Fibroblast of skin of left quadriceps (primary cell): Measurements from ENCODE around the gene SCARB1.

Experiments
- DNase-seq, 2 experiments: peaks; one replicate each; pipeline ENCODE4 v3.0.0-alpha.2; 2013; ENCODE audit warnings: low read depth in 2 of 2

The SCARB1 gene

DNA sequence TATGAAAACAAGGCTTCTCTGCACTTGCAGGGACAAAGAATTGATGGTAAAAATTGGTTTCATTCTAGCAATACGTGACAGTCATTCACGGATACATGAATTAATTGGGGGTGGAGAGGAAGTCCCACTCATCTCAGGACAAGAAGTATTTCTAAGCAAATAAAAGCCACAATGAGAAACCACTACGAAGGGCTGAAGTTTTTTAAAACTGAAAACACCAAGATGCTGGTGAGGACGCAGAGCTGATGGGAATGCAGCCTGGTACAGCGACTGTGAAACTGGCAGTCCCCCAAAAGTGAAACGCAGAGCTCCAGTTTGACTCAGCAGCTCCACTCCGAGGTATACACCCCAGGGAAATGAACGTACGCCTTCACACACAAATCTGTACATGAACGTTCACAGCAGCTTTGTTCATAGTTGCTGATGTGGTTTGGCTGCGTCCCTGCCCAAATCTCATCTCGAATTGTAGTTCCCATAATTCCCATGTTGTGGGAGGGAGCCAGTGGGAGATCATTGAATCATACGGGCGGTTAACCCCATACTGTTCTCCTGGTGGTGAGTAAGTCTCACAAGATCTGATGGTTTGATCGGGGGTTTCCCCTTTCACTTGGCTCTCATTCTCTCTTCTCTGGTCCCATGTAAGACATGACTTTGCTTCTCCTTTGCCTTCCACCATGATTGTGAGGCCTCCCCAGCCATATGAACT, 89.0 kb downstream of the SCARB1 start:
- peak; percentile 95 to 96 for DNase-seq

DNA sequence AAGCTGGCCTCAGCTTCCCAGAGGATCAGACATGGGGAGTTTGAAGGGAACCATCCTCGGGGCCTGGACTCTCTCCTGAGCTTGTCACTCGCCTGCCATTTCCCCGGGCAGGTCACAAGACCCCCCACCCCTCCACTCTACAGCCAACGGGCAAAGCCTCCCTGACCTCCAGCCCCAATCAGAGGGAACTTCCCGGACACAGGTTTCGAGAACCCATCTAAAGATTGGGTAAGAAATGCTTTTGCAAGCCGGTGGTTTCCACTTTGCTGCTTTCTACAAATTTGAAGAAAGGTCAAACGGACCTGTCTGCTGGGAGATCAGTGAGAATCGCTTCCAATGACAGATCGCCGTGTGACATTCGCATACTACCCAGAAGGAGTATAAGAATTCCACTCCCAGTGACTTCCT, 89.6 kb downstream of the SCARB1 start:
- no peak for DNase-seq

DNA sequence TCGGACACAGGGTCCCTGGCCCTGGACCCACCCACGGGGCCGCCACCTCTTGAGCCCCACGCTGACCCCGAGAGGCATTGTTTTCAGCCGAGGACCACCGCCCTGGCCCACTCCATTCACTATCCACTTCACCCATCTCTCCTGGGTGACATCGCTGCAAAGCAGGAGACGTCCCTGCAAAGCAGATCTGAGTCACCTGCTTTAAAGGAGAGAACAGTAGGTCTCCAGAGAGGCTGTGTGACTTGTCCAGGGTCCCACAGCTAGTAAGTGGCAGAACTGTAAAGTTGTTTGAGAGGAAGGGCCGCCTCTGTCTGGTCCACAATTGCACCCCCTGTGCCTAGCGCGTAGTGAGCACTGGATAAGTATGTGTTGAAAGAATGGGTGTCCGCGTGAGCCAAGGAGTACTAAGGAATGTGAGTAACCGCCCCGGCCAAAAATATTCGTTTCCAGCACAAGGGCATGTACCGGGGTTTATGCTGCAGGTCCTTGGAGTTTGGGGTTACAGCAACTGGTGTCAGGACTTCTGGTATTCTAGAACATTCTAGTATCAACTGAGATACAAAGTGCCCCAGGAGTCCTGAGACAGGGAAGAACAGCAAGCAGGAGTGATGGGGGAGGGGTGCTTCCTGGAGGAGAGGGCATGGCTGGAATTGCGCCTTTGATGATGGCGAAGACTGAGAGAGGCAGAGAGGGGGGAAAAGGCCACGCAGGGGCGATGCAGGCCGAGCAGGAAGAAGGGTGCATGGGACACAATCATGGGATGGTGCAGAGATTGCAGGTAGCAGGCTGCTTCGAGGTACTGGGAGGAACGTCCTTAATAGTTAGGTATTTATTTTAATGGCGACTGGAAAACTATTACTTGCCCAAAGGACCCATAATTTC, 91.1 kb downstream of the SCARB1 start:
- DNase-seq: no peak

DNA sequence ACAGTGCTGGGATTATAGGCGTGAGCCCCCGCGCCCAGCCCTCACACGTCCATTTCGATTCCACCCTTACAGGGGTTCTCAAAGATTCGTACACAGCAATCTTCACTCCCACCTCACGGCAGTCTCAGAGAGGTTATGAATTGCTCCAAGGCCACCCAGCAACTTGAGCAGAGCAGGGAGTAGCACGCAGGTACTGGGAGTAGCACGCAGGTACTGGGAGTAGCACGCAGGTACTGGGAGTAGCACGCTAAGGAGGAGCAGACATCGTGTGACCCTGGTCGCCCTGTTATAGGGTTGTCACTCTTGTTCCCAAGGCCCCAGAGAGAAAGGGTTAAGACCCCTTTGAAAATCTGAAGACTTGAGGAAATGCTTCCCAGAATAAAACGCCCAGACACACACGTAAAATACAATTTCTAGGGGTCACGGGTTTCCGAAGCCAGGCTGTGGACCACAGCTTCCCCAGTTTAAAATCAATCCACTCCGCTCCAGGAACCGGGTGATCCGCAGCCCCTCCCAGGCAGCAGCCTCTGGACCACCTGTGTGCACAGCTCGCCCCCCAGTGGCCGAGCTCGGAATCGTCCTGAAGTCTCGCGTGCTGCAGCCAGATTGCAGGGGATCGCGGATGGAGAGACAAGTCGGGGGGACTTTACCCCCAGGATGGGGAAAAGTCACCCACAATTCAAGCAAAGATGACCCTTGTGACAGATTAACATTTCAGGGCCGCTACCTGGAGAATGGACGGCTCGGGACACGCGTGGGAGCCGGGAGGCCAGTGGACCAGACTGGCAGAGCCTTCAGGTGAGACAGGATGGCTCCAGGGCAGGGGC, 92.0 kb downstream of the SCARB1 start:
- DNase-seq: no peak

DNA sequence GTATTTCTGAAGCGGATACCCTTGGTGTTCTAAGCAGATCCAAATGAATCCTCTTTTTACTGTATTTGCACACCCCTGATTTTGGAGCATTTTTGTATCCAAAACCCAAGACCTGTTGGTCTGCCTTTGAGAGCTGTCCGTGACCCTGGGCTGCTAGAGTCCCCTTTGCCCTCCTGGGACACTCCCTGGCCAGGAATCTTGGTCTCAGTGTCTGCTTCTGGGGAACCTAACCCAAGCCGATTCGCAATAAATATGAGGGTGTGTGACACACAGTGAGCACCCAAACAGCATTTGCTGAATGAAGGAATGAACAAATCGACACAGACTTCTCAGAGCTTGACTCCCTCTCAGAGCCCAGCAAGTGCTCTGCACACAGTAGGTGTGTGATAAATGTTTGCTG, 92.9 kb downstream of the SCARB1 start:
- DNase-seq: no peak

DNA sequence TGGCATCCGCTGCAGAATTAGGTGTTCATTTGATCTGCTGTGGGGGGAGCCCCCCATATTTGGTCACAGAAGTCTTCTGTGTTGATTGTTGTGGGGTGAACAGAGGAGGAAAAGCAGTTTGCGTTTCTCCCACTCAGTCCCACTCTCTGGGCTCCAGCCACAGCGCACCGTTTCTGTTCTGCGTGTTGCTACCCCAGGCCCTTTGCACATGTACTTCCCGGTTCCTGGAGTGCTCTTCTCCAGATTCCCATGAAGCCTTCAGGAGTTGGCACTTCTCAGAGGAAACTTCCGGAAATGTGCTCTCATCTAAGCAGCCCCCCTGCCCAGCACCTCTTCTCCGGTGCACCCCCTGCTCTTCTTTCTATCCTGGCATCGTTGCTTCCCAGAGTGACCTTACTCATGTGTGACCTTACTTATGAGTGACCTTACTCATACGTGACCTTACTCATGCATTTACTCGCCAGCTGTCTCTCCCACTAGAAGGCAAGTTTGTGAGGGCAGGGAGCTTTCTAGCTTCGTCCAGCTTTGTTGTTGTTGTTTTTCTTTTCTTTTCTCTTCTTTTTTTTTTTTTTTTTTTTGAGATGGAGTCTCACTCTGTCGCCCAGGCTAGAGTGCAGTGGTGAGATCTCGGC, 93.7 kb downstream of the SCARB1 start:
- DNase-seq: no peak

DNA sequence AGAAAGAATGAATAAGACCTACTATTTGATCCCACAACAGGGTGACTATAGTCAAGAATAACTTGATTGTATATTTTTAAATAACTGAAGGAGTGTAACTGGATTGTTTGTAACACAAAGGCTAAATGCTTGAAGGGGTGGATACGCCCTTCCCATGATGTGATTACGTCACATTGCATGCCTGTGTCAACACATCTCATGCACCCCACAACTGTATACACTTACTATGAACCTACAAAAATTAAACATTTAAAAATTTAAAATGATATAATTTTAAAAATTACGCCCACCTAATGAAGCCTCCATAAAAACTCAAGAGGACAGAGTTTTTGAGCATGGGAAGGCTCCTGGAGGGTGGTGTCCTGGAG, 94.5 kb downstream of the SCARB1 start:
- DNase-seq: no peak

DNA sequence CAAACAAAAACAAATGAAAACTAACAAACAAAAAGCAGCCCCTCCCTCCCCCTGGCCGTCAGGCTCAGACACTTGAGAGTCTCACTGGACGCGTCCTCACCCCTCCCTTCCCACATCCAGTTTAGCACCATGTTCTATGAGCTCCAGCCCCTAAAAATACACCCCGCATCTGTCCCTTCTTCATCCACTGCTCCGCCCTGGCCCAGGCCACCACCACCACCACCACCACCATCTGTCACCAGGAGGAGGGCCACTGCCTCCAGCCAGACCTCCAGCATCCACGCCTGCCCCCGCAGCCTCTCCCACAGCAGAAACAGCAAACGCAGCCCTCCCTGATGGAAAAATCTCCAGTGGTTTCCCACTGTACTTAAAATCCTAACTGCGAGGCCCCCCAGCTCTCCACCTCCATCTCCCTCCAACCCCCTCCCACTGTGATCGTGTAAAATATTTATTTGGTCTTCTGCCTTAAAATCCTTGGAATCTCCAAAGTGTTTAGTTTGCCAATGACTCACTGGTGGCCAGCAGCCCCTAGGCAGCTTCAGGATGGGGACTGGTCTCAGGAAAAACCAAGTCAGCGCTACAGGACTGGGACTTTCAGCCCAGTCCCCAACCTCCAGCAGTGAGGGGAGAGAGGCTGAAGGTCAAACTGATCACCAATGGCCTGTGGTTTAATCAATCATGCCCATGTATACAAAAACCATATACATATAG, 95.1 kb downstream of the SCARB1 start:
- no peak for DNase-seq

DNA sequence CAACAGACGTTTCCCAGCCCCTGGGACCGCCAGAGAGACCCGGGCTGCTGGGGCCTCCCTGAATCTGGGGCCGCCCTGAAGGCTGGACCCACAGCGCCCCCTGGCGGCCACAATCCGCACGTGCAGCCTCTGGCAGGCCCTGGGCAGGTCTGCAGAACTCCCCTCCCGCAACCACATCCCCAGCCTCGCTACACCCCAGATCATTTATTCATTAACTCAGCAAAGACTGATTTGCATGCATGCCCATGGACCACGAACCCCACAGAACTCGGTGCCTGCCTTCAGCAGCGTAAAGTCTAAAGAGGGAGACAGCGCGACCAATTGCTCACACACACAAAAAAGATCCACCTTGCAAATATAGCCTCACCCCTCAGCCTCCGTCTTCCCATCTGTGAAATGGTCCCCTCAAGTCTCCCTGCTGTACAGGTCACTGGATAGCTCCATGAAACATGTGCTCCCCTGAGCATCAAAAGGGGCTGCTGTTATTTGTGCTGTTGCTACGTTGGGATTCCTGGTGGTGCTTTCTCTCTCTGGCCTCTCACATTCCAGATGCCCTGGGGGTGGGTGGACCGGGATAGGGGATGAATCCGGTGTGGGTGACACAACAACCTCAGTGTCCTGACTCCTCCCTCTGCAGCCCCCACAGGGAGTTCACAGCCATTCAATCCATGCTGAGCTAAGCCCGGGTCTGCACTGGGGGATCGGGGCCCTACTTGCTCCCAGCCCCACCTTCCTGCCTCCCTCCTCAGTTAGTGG, 96.4 kb downstream of the SCARB1 start:
- no peak for DNase-seq

DNA sequence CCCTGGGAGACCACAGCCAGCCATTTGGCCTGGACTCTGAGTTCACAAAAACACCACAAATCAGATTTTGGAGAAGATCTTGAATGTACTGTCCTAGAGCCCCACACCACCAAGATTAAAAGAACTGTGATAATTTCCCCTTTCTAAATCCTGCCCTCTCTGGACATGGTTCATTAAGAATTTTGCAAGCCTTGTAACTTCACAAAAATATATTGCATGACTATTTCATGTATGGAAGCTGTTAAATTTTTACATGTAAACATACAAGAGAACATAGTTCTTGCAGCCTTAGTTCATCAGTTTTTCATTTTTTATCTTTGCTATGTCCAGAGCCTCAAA, 97.0 kb downstream of the SCARB1 start:
- DNase-seq: no peak

DNA sequence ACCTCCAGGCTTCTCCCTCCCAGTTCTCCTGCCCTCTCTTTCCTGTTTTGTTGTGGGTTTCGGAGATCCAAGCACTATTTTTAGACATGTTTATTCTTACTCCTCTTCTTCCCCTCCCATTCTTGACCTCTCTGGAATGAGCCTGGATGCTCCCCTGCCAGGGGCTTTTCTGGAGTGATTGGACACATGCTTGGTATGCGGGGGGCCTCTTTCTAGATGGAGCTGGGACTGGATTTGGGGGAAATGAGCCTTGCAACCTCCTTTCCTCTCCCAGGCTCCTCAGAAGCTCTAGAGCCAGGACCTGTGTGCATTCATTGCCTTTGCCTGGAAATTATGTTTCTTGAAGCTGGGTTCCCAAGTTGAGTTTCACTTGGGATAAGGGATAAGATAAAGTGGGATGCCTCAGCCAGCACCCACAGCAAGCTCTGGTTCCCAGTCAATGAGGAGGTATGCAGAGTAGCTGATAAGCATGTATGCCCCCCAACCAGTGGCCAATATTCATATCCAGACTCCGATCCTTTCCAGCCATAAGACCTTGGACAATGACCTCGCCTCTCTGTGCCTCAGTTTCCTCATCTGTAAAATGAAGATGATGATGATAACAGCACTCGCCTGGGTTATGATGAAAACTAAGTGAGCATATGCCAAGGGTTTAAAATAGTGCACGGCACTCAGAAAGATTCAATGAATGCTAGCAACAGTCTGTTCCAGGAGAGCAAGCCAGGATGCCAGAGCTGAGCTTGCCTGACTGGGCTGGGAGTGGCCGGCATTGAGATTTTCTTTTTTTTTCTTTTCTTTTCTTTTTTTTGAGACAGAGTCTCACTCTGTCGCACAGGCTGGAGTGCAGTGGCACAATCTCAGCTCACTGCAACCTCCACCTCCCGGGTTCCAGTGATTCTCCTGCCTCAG, 97.8 kb downstream of the SCARB1 start:
- DNase-seq: no peak

DNA sequence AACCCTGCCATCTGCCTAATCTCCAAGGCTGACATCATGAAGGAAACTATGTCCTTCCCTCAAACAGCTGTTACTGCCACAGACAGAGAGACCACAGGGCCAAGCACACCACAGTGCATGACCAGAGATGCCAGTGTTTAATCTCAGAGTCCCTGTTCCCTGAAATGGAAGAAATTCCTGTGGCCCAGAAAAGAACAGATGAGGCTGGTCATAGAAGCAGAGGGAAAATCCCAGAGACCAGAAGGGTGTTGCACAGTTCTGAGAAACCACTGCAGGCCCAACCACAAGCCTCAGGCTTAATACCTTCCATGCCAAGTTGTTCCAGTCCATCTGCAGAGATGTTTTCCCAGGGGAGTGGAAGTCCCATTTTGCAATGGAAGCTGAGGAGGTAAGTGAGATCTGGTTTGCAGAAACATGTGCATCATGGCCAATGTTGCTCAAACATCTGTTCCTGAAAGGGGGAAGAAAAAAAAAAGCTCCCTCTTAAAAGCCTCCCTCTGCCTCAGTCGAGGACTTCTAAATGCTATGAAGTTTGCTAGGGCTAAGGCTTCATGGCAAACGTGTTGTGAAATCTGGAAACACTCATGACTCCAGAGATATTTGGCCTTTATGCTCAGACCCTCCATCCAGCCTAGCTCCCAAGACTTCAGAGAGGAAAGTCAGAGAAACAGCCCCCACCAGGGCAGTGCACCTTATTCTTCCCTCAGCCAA, 98.6 kb downstream of the SCARB1 start:
- DNase-seq: peak; percentile 98 to 99

DNA sequence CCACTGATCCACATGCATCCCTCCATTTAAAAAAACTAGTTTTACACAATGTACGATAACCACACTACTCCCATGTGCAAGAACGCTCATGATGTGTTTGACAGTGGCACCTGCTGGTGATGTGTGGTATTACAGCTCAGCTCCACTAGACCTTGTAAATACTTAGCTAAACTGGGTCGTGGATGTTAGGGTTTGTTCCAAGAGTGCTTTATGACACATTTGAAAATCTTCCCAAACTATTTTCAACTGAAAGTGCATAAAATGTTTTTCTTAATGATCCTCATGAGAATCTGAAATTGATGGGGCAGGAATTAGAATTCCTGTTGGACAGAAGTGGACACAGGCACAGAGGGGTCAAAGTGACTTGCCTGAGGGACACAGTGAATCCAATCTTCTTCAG, 99.2 kb downstream of the SCARB1 start:
- peak; percentile 51 to 62 for DNase-seq

DNA sequence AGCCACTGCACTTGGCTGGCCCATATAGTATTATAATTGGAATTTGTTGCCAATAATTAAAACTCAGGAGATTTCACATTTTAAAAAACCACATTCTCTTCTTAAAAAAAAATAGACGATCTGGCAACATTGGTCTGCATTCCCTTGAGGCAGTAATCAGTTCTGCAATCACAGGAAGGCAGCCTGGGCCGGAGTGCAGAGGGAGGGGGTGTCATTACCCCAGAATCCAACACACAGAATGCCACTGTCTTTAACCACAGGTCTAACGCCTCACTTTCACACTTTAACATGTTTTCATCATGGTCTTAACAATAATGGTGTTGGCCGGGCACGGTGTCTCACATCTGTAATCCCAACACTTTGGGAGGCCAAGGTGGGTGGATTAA, 100.1 kb downstream of the SCARB1 start:
- DNase-seq: no peak

DNA sequence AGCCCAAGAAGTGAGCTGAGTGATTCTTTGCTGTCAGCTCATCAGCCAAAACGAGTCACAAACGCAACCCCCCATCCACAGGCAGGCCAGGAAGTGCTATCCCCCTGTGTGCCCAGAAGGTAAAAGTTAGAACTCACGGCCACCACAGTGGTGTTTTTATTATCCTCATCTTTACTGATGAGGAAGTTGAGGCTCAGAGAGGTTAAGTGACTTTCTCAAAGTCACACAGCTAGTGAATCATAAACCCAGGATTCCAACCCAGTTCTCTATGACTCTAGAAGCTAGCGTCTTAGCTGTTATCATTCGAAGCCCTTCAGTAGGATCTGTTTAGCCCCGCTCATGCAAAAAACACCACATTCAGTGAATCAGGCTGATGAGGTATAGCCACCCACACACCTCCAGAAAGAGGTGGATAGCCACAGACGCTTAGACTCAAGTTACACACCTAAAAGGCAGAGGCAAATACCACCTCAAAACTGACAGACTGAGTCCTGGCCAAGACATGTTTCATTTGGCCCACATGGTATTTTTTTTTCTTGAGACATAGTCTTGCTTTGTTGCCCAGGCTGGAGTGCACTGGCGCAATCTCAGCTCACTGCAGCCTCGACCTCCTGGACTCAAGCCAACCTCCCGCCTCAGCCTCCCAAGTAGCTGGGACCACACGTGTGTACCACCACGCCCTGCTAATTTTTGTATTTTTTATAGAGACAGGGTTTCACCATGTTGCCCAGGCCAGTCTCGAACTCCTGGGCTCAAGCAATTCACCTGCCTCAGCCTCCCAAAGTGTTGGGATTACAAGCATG, 100.7 kb downstream of the SCARB1 start:
- DNase-seq: no peak

DNA sequence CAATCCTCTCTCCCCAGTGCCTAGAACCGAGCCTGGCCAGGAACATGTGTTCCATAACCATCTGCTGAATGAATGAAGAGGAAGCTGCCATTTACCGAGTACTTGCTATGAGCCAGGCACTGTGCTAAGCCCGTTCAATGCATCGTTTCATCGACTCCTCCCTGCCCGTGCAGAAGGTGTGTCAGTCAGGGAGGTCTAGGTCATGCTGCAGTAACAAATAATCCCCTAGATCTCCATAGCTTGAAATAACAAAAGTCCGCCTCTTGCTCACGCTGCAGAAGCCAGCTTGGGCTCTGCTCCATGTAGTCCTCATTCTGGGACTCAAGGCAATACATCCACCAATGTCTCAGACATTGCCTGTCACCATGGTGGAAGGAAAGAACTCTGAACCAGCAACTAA, 101.3 kb downstream of the SCARB1 start:
- no peak for DNase-seq

DNA sequence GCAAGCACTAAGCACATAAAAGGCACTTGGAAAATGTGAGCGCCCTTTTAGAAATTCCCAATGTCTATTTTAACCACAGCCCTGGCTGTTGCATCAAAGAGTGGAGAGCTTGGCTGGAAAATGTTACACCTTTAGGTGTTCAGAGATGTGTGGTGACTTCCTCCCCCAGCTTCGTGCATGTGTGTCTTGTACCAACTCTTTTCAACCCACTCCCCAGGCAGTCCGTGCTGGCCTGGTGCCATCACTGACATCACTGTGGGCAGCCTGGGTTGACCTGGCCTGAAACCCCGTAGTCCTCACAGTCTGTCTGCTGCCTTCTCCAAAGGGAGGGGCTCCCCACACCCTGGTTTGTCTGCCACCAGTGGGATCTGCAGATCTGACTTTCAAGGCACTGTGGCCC, 101.8 kb downstream of the SCARB1 start:
- no peak for DNase-seq

DNA sequence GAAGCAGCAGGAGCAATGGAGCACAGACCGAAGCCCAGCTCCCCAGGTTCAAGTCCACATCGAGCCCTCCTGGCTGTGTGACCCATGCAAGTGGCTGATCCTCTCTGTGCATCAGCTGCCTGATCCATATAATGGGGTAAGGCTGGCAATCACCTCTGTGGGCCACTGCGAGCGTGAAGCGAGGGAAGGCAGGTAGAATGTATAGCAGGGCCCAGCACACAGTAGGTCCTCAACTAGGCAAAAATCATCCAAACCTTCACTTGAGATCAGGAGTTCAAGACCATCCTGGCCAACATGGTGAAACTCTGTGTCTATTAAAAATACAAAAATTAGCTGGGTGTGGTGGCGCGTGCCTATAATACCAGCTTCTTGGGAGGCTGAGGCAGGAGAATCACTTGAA, 102.6 kb downstream of the SCARB1 start:
- DNase-seq: no peak
